ENCODE results near the gene CCSER2.

The CCSER2 gene

GRCh38 chr10:84352251-84352842 is 24.0 kb downstream of the CCSER2 start:
- no peaks in the 10 kb centered on the region for H3K79me2 ChIP-seq (ENCODE audit: insufficient read depth, low read length)
- no peaks in the 10 kb centered on the region for H3F3A ChIP-seq (ENCODE audit: insufficient read depth, low read length)
- no peaks in the 10 kb centered on the region for H3K36me3 ChIP-seq (ENCODE audit: insufficient read depth, low read length)
- TF ChIP-seq, protein P1, sequence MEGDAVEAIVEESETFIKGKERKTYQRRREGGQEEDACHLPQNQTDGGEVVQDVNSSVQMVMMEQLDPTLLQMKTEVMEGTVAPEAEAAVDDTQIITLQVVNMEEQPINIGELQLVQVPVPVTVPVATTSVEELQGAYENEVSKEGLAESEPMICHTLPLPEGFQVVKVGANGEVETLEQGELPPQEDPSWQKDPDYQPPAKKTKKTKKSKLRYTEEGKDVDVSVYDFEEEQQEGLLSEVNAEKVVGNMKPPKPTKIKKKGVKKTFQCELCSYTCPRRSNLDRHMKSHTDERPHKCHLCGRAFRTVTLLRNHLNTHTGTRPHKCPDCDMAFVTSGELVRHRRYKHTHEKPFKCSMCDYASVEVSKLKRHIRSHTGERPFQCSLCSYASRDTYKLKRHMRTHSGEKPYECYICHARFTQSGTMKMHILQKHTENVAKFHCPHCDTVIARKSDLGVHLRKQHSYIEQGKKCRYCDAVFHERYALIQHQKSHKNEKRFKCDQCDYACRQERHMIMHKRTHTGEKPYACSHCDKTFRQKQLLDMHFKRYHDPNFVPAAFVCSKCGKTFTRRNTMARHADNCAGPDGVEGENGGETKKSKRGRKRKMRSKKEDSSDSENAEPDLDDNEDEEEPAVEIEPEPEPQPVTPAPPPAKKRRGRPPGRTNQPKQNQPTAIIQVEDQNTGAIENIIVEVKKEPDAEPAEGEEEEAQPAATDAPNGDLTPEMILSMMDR (IDR thresholded peaks at IDR 0.05; ENCODE audit: low read length): peak; percentile 80
- TF ChIP-seq EZH2 (IDR thresholded peaks at IDR 0.05; ENCODE audit: borderline replicate concordance, low read length): no peak
- no peak overlapping the region for H3K9ac ChIP-seq (ENCODE audit: low read length)
- H3K9me2 ChIP-seq (ENCODE audit: low read depth, low read length): no peaks in the 10 kb centered on the region
- H3K9me3 ChIP-seq (ENCODE audit: low read length): no peaks in the 10 kb centered on the region
- no peak overlapping the region for H2AFZ ChIP-seq (ENCODE audit: low read length)
- H3K4me1 ChIP-seq (ENCODE audit: insufficient read depth, low read length, severe bottlenecking): no peaks in the 10 kb centered on the region
- no peaks in the 10 kb centered on the region for H4K20me1 ChIP-seq (ENCODE audit: insufficient read depth, low read length)
- H3K27ac ChIP-seq (ENCODE audit: low read depth, low read length, poor library complexity, severe bottlenecking): no peak overlapping the region
- H3K4me2 ChIP-seq (ENCODE audit: low read length): no peak overlapping the region
- H3K4me3 ChIP-seq (ENCODE audit: low read depth, low read length, poor library complexity, severe bottlenecking): no peak overlapping the region
- H3K27me3 ChIP-seq (ENCODE audit: insufficient read depth, low read length): no peaks in the 10 kb centered on the region

- H3K9ac ChIP-seq (ENCODE audit: low read length): no peak overlapping the region
- no peaks in the 10 kb centered on the region for H3F3A ChIP-seq (ENCODE audit: insufficient read depth, low read length)
- no peak overlapping the region for H3K4me2 ChIP-seq (ENCODE audit: low read length)
- no peak overlapping the region for H3K4me3 ChIP-seq (ENCODE audit: low read depth, low read length, poor library complexity, severe bottlenecking)
- TF ChIP-seq, protein P1 (IDR thresholded peaks at IDR 0.05; ENCODE audit: low read length): no peak
- no peak for TF ChIP-seq EZH2 (IDR thresholded peaks at IDR 0.05; ENCODE audit: borderline replicate concordance, low read length)
- H3K4me1 ChIP-seq (ENCODE audit: insufficient read depth, low read length, severe bottlenecking): no peaks in the 10 kb centered on the region
- no peaks in the 10 kb centered on the region for H3K79me2 ChIP-seq (ENCODE audit: insufficient read depth, low read length)
- H3K27ac ChIP-seq (ENCODE audit: low read depth, low read length, poor library complexity, severe bottlenecking): no peak overlapping the region
- no peaks in the 10 kb centered on the region for H3K9me2 ChIP-seq (ENCODE audit: low read depth, low read length)
- no peaks in the 10 kb centered on the region for H3K27me3 ChIP-seq (ENCODE audit: insufficient read depth, low read length)
- no peaks in the 10 kb centered on the region for H3K9me3 ChIP-seq (ENCODE audit: low read length)
- H3K36me3 ChIP-seq (ENCODE audit: insufficient read depth, low read length): no peaks in the 10 kb centered on the region
- no peak overlapping the region for H2AFZ ChIP-seq (ENCODE audit: low read length)
- H4K20me1 ChIP-seq (ENCODE audit: insufficient read depth, low read length): no peaks in the 10 kb centered on the region
Observed at GRCh38 chr10:84353052-84353803, 24.8 kb downstream of the CCSER2 start.

DNA sequence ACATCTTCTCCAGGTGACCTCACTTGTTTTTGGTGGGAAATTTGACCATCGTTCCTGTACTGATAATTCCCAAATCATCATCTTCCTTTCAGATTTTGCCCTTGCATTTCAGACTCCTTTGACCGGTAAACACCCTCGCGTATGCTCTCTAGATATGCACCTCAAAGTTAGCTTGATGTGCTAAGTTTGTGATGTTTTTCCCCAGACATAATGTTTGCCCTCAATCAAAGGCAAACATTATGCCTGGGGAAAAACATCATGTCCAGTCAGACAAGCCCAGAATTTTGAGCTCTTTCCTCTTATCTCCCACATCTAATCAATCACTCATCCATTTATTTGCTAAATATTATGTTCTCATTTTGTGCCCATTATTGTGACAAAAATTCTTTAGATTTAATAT is 26.2 kb downstream of the CCSER2 start:
- no peak overlapping the region for H3K27ac ChIP-seq (ENCODE audit: low read depth, low read length, poor library complexity, severe bottlenecking)
- TF ChIP-seq, protein P1 (IDR thresholded peaks at IDR 0.05; ENCODE audit: low read length): no peak
- no peak for TF ChIP-seq EZH2 (IDR thresholded peaks at IDR 0.05; ENCODE audit: borderline replicate concordance, low read length)
- H3F3A ChIP-seq (ENCODE audit: insufficient read depth, low read length): no peaks in the 10 kb centered on the region
- H2AFZ ChIP-seq (ENCODE audit: low read length): no peak overlapping the region
- H3K4me2 ChIP-seq (ENCODE audit: low read length): no peak overlapping the region
- no peak overlapping the region for H3K4me3 ChIP-seq (ENCODE audit: low read depth, low read length, poor library complexity, severe bottlenecking)
- no peaks in the 10 kb centered on the region for H3K36me3 ChIP-seq (ENCODE audit: insufficient read depth, low read length)
- no peaks in the 10 kb centered on the region for H3K9me2 ChIP-seq (ENCODE audit: low read depth, low read length)
- H3K4me1 ChIP-seq (ENCODE audit: insufficient read depth, low read length, severe bottlenecking): no peaks in the 10 kb centered on the region
- no peaks in the 10 kb centered on the region for H3K27me3 ChIP-seq (ENCODE audit: insufficient read depth, low read length)
- no peaks in the 10 kb centered on the region for H3K79me2 ChIP-seq (ENCODE audit: insufficient read depth, low read length)
- no peak overlapping the region for H3K9ac ChIP-seq (ENCODE audit: low read length)
- no peaks in the 10 kb centered on the region for H3K9me3 ChIP-seq (ENCODE audit: low read length)
- H4K20me1 ChIP-seq (ENCODE audit: insufficient read depth, low read length): no peaks in the 10 kb centered on the region
